Body of pancreas (tissue), 4 donors: Measurements from ENCODE around the gene ANKRD9.

Experiments
- POLR2A ChIP-seq, 3 donors: fragments of 450-650 bp; IDR thresholded peaks; one replicate each; pipeline ENCODE4 v1.6.1; 2016; ENCODE audit warnings: antibody characterized with exemption in 3 of 3, mild to moderate bottlenecking in 2 of 3
- TF ChIP-seq, protein P1 (sequence below), 7 experiments: fragments of 450-650 bp in 4 of 7; fragments of 200-600 bp in 3 of 7; sonication (generic) in 3 of 7; IDR thresholded peaks; one replicate each; pipeline ENCODE4 v1.5.1; 2016 to 2019; ENCODE audit warnings: antibody characterized with exemption in 7 of 7

DNA sequence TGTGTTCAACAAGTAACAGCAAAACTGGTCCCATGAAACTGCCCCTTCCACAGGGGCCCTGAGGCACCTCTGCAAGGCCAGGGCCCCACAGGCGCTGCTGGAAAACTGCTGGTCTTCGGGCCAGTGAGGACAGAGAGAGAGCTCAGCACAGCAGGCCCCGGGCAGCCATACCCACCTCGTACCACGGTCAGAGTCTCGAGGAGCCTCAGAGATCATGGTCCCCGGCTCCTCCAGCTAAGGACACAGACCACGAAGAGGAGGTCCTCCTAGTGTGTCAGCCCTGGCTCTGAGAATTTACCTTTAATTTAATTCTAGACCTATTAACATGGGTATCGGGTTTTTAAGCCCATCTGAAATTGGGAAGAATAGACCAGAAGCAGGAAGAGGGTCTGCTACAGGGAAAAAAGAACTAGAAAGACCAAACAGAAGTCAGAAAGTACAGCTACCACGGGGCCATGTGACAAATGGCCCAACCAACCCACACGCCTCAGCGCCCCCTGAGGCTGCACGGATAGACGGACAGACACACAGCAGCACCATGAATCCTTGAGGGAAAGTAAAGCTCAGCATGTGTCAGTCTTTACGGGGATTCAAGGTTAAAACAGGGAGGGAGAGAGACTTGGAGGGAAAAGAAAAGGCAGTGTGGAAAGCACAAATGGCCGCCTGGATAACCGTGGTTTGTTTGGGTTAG lies 22.9 kb downstream of the ANKRD9 start:
- no peak for TF ChIP-seq POLR2A (IDR thresholded peaks at IDR 0.05)
- TF ChIP-seq, protein P1, sequence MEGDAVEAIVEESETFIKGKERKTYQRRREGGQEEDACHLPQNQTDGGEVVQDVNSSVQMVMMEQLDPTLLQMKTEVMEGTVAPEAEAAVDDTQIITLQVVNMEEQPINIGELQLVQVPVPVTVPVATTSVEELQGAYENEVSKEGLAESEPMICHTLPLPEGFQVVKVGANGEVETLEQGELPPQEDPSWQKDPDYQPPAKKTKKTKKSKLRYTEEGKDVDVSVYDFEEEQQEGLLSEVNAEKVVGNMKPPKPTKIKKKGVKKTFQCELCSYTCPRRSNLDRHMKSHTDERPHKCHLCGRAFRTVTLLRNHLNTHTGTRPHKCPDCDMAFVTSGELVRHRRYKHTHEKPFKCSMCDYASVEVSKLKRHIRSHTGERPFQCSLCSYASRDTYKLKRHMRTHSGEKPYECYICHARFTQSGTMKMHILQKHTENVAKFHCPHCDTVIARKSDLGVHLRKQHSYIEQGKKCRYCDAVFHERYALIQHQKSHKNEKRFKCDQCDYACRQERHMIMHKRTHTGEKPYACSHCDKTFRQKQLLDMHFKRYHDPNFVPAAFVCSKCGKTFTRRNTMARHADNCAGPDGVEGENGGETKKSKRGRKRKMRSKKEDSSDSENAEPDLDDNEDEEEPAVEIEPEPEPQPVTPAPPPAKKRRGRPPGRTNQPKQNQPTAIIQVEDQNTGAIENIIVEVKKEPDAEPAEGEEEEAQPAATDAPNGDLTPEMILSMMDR (IDR thresholded peaks at IDR 0.05): no peak
